Thyroid gland (tissue), 4 donors: Measurements from ENCODE around the gene BAG3. TPM values are rescaled to one million over a fixed set of nuclear protein-coding genes. Genes with fewer than 3 reads are reported as not detected.
A peak's percentile ranks its signal among the peaks of the same experiment; 100 is the strongest.

ENCODE experiments used
- DNase-seq, 2 donors: peaks; one replicate each; pipeline ENCODE4 v3.0.0-alpha.2; 2019
- H3K27ac ChIP-seq, 3 donors: fragments of 200-600 bp; sonication (generic); 1 replicate in 2 of 3; 2 replicates in 1 of 3; pipeline ENCODE4 v1.5.1; 2016 to 2019; ENCODE audit warnings: mild to moderate bottlenecking in 1 of 3, moderate library complexity in 1 of 3
- H3K27me3 ChIP-seq: fragments of 200-600 bp; sonication (generic); one replicate; pipeline ENCODE4 v1.5.1; 2019
- H3K36me3 ChIP-seq, 2 donors: fragments of 200-600 bp; sonication (generic); one replicate each; pipeline ENCODE4 v1.5.1; 2016 to 2019
- H3K4me1 ChIP-seq, 2 donors: fragments of 200-600 bp; sonication (generic); one replicate each; pipeline ENCODE4 v1.5.1; 2017 to 2019
- H3K4me3 ChIP-seq, 3 donors: fragments of 200-600 bp; sonication (generic); replicated peaks in 1 of 3; 1 replicate in 2 of 3; 2 replicates in 1 of 3; pipeline ENCODE4 v1.5.1; 2016; ENCODE audit warnings: mild to moderate bottlenecking in 1 of 3
- H3K9me3 ChIP-seq: fragments of 200-600 bp; sonication (generic); one replicate; pipeline ENCODE4 v1.5.1; 2017
- POLR2A ChIP-seq, 2 donors: fragments of 450-650 bp; IDR thresholded peaks; one replicate each; pipeline ENCODE4 v1.6.1; 2017; ENCODE audit warnings: antibody characterized with exemption in 2 of 2, mild to moderate bottlenecking in 2 of 2, moderate library complexity in 1 of 2
- WGBS, 2 donors: methylation state at CpG; one replicate each; pipeline ENCODE4 v1.1.5; 2017; 5-methylcytosine and 5-hydroxymethylcytosine counted together
- intact Hi-C: fragments of 100-400 bp; cut with DNase I; formaldehyde crosslinking; loops from one replicate; pipeline ENCODE4 v1.15.1; 2023
- total RNA-seq, 4 donors: library from RNA; depleted of rRNA; stranded (reverse); fragments of >200 nt; gene quantifications; one replicate each; pipeline ENCODE4 v1.2.3, GENCODE V29; 2016
- TF ChIP-seq, protein P1 (sequence below), 6 experiments: fragments of 200-600 bp in 3 of 6; fragments of 450-650 bp in 3 of 6; sonication (generic) in 3 of 6; IDR thresholded peaks; one replicate each; pipeline ENCODE4 v1.5.1; 2016 to 2019; ENCODE audit warnings: antibody characterized with exemption in 6 of 6, mild to moderate bottlenecking in 2 of 6, inconsistent platforms in 1 of 6, moderate library complexity in 1 of 6

The BAG3 gene
- total RNA-seq, 4 donors from 2014 or later = 26.6 to 46.6 (median 38.0) TPM

DNA sequence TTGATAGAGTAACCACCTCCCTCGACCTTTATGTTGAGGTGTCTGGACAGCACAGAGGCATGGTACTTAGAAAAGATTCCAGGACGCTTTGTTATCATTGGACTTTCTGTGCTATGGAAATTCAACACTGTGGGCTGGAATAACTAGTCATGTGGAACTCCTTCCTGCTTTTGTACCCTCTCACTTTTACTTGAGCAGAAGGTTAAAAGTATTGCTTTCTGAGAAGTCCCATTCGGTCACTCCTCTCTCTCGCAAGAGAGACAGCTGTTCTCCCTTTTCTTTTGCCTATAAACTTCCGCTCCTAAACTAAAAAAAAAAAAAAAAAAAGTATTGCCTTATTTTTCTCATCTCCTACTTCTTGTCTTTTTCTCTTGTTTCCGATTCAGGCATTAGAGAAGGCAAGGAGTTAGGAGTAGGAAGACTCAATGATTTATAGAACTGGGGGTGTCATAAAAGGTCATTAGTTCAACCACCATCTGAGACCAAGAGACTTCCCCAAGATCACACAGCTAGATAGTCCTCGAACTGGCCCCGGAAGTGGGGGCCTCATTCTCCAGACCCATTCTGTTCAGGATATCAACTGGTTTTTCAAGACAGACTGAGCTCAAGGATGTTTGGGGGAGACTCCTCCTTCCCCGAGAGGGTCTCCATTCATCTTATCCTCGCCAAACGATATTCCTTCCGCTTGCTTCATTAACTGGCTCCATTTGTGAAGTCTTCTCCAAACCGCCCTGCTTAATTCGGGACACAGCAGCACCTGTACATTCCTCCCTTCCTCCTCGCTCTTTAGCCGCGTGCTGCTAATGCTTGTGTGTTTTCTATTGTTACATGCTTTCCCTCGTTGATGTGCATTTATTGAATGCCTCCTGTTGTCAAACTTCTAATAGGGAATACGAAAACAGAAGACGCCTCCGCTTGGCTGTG is 73.7 kb downstream of the BAG3 start:
- intact Hi-C loops = no loop called here
- H3K27me3 ChIP-seq = no peaks in the 10 kb centered on the region
- H3K9me3 ChIP-seq = no peaks in the 10 kb centered on the region
- peak overlapping the region in 2 of 3 donors; percentile 36 to 48 for H3K4me3 ChIP-seq
- H3K27ac ChIP-seq = peak overlapping the region; percentile 77 to 96 (median 96)
- peak in 1 of 2 donors; percentile 78 for TF ChIP-seq POLR2A (IDR thresholded peaks at IDR 0.05)
- TF ChIP-seq, protein P1, sequence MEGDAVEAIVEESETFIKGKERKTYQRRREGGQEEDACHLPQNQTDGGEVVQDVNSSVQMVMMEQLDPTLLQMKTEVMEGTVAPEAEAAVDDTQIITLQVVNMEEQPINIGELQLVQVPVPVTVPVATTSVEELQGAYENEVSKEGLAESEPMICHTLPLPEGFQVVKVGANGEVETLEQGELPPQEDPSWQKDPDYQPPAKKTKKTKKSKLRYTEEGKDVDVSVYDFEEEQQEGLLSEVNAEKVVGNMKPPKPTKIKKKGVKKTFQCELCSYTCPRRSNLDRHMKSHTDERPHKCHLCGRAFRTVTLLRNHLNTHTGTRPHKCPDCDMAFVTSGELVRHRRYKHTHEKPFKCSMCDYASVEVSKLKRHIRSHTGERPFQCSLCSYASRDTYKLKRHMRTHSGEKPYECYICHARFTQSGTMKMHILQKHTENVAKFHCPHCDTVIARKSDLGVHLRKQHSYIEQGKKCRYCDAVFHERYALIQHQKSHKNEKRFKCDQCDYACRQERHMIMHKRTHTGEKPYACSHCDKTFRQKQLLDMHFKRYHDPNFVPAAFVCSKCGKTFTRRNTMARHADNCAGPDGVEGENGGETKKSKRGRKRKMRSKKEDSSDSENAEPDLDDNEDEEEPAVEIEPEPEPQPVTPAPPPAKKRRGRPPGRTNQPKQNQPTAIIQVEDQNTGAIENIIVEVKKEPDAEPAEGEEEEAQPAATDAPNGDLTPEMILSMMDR (IDR thresholded peaks at IDR 0.05) = no peak
- DNase-seq = peak in 1 of 2 donors; percentile 10
- H3K4me1 ChIP-seq = peaks cover 18 to 21% of the 10 kb centered on the region in 2 donors
- H3K36me3 ChIP-seq = no peaks in the 10 kb centered on the region
- WGBS, 2 donors = 16 to 25% methylated on average over 21 of the region's 21 CpGs

DNA sequence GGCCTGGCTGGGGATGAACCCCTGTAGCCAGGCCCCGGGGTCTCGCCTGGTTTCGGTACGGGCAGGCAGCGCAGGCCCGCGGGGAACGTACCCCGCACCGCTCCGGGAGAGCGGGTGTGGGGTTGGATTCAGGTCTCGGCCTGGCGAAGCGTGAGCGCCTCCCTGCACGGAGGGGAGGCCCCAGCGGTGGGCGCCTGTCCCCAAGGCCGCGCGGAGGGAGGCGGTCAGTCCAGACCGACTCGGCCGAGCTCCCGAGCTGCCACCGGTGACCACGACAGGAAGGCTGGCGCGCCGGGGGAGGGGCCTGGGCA is 74.3 kb downstream of the BAG3 start:
- DNase-seq = no peak
- Histone ChIP-seq H3K4me1 (peaks cover 18 to 21% of the 10 kb centered on the region in 2 donors), H3K4me3 (peak overlapping the region in 2 of 3 donors; percentile 36 to 48), H3K9me3 (no peaks in the 10 kb centered on the region), H3K27ac (peak overlapping the region; percentile 77 to 96 (median 96)), H3K36me3 (no peaks in the 10 kb centered on the region), H3K27me3 (no peaks in the 10 kb centered on the region)
- WGBS, 2 donors = 2 to 7% methylated on average over 6 to 19 of the region's 32 CpGs
- intact Hi-C loops = no loop called here
- TF ChIP-seq, protein P1 (IDR thresholded peaks at IDR 0.05) = no peak
- peak; percentile 67 to 94 for TF ChIP-seq POLR2A (IDR thresholded peaks at IDR 0.05)

DNA sequence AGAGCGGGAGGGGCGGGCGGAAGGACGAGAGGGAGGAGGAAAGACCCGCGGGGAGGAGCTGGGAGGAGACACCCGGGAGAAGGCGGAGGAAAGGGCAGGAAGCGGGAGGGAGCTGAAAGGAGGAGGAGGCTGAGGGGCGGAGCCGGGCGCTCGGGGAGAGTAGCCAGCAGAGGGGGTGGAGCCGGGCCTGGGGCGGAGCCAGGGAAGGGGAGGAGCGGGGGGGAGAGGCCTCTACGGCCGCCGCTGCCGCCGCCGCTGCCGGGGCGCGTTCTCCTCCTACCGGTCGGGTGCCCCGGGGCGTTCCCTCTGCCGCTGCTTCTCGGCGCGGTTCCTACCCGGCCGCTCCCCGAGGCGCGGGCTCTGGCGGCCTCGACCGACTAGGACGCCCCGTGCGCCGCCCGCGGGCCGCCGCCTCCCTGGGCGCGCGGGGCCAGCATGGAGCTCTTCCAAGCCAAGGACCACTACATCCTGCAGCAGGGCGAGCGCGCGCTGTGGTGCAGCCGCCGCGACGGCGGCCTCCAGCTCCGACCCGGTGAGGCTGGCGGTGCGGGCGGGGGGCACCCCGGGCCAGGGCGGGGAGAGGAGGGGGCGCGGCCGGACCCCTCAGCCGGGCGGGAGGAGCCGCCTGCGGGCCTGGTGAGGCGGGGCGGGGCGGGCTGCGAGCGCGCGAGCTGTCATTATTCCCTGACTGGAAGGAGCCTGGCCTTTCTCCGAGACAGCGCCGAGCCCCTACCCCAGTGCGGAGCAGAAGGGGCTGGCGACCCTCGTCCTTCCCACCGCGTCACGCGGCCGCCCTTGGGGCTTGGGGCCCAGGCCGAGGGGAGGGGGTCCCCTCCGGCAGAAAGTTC is 74.9 kb downstream of the BAG3 start, which contains the start of gene INPP5F:
INPP5F (plus strand) TSS at position 223 of the 848 bp plus-strand sequence; CDS start at position 436, 213 bp downstream.
- Histone ChIP-seq H3K9me3 (no peaks in the 10 kb centered on the region), H3K4me3 (peak within 1 kb of the TSS; percentile 81 to 97 (median 82)), H3K27me3 (no peaks in the 10 kb centered on the region), H3K4me1 (peaks cover 18 to 21% of the 10 kb centered on the region in 2 donors), H3K27ac (peak within 1 kb of the TSS; percentile 77 to 96 (median 96)), H3K36me3 (no peaks in the 10 kb centered on the region)
- peak; percentile 99 to 100 for DNase-seq
- intact Hi-C loops = no loop called here
- TF ChIP-seq, protein P1 (IDR thresholded peaks at IDR 0.05) = peak in 3 of 6 experiments; percentile 38 to 49 (median 48)
- no peak for TF ChIP-seq POLR2A (IDR thresholded peaks at IDR 0.05)
- WGBS, 2 donors = 0% methylated on average over 15 to 36 of the region's 95 CpGs

DNA sequence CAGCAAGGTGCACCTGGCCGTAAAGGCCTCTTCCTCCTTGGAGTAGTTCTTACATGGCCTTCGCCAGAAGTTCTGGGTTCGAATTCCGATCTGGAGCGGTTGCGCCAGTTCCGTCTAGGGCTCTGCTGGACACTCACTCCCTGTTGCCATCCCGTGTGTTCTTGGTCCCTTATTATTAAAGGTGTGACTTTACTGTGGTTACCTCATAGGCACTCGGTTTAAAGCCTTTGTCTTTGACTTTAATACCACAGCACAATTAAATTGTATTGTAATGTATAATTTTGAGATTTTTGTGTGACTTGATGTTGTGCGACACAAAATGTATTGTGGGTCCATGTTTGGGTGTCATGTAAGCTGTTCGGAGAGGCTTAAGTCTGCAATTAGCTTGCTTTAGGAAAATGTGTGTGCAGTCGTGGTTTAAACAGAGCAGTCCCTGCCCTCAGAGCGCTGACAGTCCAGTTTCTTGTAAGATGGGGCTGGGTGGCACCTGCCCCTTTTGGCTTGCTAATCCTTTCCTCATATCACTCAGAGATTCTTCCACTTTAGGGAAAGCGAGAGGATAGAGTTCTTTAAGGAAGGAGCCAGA is 75.6 kb downstream of the BAG3 start:
- 49 to 54% methylated on average over 14 of the region's 14 CpGs for WGBS, 2 donors
- Histone ChIP-seq H3K27ac (peak overlapping the region in 2 of 3 donors; percentile 71 to 96), H3K36me3 (no peaks in the 10 kb centered on the region), H3K9me3 (no peaks in the 10 kb centered on the region), H3K27me3 (no peaks in the 10 kb centered on the region), H3K4me3 (peak overlapping the region; percentile 81 to 97 (median 82)), H3K4me1 (peaks cover 18 to 21% of the 10 kb centered on the region in 2 donors)
- DNase-seq = peak in 1 of 2 donors; percentile 12
- intact Hi-C loops = no loop called here
- no peak for TF ChIP-seq POLR2A (IDR thresholded peaks at IDR 0.05)
- TF ChIP-seq, protein P1 (IDR thresholded peaks at IDR 0.05) = no peak

Other genes starting within 250 kb of the BAG3 start
- 10 to 100 TPM; 21.4 to 97.6 (median 35.5) TPM for gene RGS10, start 108.7 kb upstream of the BAG3 start, total RNA-seq
- gene TIAL1, start 54.4 kb upstream of the BAG3 start, total RNA-seq = 100 to 1,000 TPM in 1 of 4 donors, 10 to 100 TPM in 3; 89.3 to 119 (median 95.5) TPM
- 10 to 100 TPM; 12.6 to 14.9 (median 13.4) TPM for gene INPP5F, start 74.7 kb downstream of the BAG3 start, total RNA-seq
- 10 to 100 TPM; 44.3 to 79.1 (median 59.0) TPM for gene MCMBP, start 221.5 kb downstream of the BAG3 start, total RNA-seq
- gene SEC23IP, start 241.3 kb downstream of the BAG3 start, total RNA-seq = 10 to 100 TPM; 16.0 to 34.0 (median 32.7) TPM